ENCODE measurements around the gene LAMA5. TPM values are rescaled to one million over a fixed set of nuclear protein-coding genes. Genes with fewer than 3 reads are reported as not detected.
A peak's percentile ranks its signal among the peaks of the same experiment; 100 is the strongest.

The LAMA5 gene
- total RNA-seq, 1 experiment from 2014 or later: 266 TPM

DNA sequence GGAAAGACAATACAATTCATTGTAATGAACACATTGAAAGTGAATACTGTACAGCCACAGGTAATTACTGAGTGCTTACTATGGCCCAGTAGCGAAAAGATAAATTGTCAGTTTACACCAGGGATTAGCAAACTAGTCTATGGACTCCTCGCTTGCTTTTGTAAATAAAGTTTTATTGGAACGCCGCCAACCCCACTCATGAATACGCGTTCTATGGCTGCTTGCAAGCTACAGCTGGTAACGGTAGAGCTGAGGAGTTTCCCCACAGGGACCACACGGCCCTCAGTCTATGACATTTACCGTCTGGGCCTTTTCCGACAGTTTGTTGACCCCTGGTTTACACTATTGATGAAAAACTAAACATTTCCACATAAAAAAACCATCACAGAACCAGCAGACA, 24.2 kb downstream of the LAMA5 start:
- ChIA-PET POLR2A (interaction anchor here (1.2 to 3.3 kb wide), 3 partner anchors 18 to 26 kb away, joined by 3 to 13 read pairs (median 5); no protein-coding TSS in a partner anchor), CTCF (interaction anchor here (1.0 to 2.8 kb wide), 2 partner anchors 23 to 40 kb away, joined by 4 to 13 read pairs; no protein-coding TSS in a partner anchor)
- Mint-ChIP-seq H3K9me3 (ENCODE audit: unreplicated experiment) (no peaks in the 10 kb centered on the region), H3K27ac (ENCODE audit: low read depth, unreplicated experiment) (no peak overlapping the region), H3K4me1 (ENCODE audit: insufficient read depth, unreplicated experiment) (no peaks in the 10 kb centered on the region), H3K4me3 (ENCODE audit: unreplicated experiment) (no peak overlapping the region), H3K36me3 (ENCODE audit: insufficient read depth, unreplicated experiment) (peaks cover 94% of the 10 kb centered on the region), H3K27me3 (ENCODE audit: insufficient read depth, unreplicated experiment) (no peaks in the 10 kb centered on the region)
- BruUV-seq (replicated peaks): no TSS peak
- TF ChIP-seq, protein P1, sequence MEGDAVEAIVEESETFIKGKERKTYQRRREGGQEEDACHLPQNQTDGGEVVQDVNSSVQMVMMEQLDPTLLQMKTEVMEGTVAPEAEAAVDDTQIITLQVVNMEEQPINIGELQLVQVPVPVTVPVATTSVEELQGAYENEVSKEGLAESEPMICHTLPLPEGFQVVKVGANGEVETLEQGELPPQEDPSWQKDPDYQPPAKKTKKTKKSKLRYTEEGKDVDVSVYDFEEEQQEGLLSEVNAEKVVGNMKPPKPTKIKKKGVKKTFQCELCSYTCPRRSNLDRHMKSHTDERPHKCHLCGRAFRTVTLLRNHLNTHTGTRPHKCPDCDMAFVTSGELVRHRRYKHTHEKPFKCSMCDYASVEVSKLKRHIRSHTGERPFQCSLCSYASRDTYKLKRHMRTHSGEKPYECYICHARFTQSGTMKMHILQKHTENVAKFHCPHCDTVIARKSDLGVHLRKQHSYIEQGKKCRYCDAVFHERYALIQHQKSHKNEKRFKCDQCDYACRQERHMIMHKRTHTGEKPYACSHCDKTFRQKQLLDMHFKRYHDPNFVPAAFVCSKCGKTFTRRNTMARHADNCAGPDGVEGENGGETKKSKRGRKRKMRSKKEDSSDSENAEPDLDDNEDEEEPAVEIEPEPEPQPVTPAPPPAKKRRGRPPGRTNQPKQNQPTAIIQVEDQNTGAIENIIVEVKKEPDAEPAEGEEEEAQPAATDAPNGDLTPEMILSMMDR (IDR thresholded peaks at IDR 0.05; ENCODE audit: unreplicated experiment): no peak
- intact Hi-C loops (cut with micrococcal nuclease): no loop called here
- no peak for DNase-seq (ENCODE audit: unreplicated experiment)

DNA sequence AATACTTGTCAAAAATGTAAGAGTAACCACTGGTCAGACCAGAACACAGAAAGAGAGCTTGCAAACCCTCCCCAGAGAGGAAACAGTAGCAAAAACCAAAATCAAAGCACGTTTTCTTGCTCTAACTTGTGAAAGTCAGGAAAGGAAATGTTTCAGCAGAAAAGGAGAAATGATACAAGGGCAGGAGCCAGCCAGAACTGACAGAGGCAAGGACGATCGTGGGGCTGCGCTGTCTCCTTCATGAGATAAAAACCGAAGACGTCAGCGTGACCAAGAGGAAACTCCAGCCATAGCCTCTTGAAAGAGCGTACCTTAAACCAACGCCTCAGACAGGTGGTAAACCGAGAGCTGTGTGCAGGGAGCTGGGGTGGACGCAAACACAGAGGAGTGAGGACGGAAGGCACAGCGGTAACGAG, 27.5 kb downstream of the LAMA5 start:
- Mint-ChIP-seq H3K27ac (ENCODE audit: low read depth, unreplicated experiment) (no peak overlapping the region), H3K4me1 (ENCODE audit: insufficient read depth, unreplicated experiment) (no peaks in the 10 kb centered on the region), H3K4me3 (ENCODE audit: unreplicated experiment) (no peak overlapping the region), H3K36me3 (ENCODE audit: insufficient read depth, unreplicated experiment) (peaks cover 97% of the 10 kb centered on the region), H3K9me3 (ENCODE audit: unreplicated experiment) (no peaks in the 10 kb centered on the region), H3K27me3 (ENCODE audit: insufficient read depth, unreplicated experiment) (no peaks in the 10 kb centered on the region)
- TF ChIP-seq, protein P1 (IDR thresholded peaks at IDR 0.05; ENCODE audit: unreplicated experiment): no peak
- no peak for DNase-seq (ENCODE audit: unreplicated experiment)
- POLR2A ChIA-PET: interaction anchor here (0.6 to 4.2 kb wide), 15 partner anchors 9 to 48 kb away, joined by 3 to 23 read pairs (median 4); partner anchors contain the start of genes LAMA5 and RPS21
- no TSS peak for BruUV-seq (replicated peaks)
- intact Hi-C loops (cut with micrococcal nuclease): no loop called here
- CTCF ChIA-PET: interaction anchor here (0.6 to 1.1 kb wide), 3 partner anchors 11 to 81 kb away, joined by 3 read pairs; no protein-coding TSS in a partner anchor

DNA sequence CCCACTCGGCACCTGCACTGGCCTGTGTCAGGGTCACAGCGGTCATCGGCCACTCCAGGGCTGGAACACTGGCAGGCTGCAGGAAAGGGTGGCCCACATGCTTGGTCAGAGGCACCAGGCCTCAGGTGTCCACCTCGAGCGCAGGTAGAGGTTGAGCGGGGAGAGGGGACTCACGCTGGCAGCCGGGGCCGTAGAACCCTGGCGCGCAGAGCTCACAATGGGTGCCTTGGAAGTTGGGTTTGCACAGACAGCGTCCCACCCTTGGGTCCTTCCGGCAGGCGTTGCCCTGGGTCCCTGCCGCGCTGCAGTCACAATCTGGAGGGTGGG, 28.9 kb downstream of the LAMA5 start:
- no peak overlapping the region for H3K4me3 Mint-ChIP-seq (ENCODE audit: unreplicated experiment)
- TF ChIP-seq, protein P1 (IDR thresholded peaks at IDR 0.05; ENCODE audit: unreplicated experiment): no peak
- ChIA-PET POLR2A (interaction anchor here (1.3 to 4.2 kb wide), 3 partner anchors 9 to 40 kb away, joined by 4 to 23 read pairs (median 16); no protein-coding TSS in a partner anchor), CTCF (interaction anchor here (0.6 to 1.4 kb wide), 4 partner anchors 12 to 47 kb away, joined by 3 to 4 read pairs (median 3); no protein-coding TSS in a partner anchor)
- no peaks in the 10 kb centered on the region for H3K4me1 Mint-ChIP-seq (ENCODE audit: insufficient read depth, unreplicated experiment)
- H3K27ac Mint-ChIP-seq (ENCODE audit: low read depth, unreplicated experiment): no peak overlapping the region
- no peaks in the 10 kb centered on the region for H3K27me3 Mint-ChIP-seq (ENCODE audit: insufficient read depth, unreplicated experiment)
- DNase-seq (ENCODE audit: unreplicated experiment): no peak
- BruUV-seq (replicated peaks): no TSS peak
- peaks cover 87% of the 10 kb centered on the region for H3K36me3 Mint-ChIP-seq (ENCODE audit: insufficient read depth, unreplicated experiment)
- no peaks in the 10 kb centered on the region for H3K9me3 Mint-ChIP-seq (ENCODE audit: unreplicated experiment)
- intact Hi-C loops (cut with micrococcal nuclease): no loop called here

DNA sequence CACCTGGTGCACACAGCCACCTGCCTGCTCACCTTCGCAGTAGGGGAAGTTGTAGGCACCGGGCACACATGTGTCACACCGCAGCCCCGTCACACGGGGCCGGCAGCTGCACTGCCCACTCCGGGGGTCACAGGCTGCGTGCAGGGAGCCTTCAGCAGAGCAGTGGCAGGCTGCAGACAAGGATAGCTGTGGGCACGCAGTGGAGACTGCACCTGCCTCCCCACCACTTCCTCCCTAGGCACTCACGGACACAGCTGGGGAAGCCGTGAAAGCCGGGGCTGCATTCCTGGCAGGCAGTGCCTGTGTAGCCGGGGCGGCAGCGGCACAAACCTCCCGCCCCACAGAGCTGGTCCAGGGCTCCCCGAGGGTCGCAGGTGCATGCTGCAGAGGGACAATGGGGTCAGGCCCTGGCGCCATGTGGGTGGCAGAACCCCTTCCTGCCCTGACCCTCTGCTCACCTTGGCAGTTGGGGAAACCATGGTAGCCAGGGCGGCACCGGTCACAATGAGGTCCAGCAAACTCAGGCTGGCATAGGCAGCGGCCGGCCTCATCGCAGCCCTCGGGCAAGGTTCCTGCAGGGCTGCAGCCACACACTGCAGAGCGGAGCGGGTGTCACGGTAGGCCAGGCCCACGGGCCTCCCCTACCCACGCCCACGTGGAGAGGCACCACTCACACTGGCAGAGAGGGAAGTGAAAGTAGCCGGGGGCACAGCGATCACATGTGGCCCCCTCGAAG, 29.4 kb downstream of the LAMA5 start:
- H3K27me3 Mint-ChIP-seq (ENCODE audit: insufficient read depth, unreplicated experiment): no peaks in the 10 kb centered on the region
- TF ChIP-seq, protein P1 (IDR thresholded peaks at IDR 0.05; ENCODE audit: unreplicated experiment): no peak
- CTCF ChIA-PET: interaction anchor here (0.6 to 1.4 kb wide), 3 partner anchors 13 to 45 kb away, joined by 3 to 4 read pairs (median 3); no protein-coding TSS in a partner anchor
- POLR2A ChIA-PET: no interaction called here
- no peak for DNase-seq (ENCODE audit: unreplicated experiment)
- H3K4me1 Mint-ChIP-seq (ENCODE audit: insufficient read depth, unreplicated experiment): no peaks in the 10 kb centered on the region
- H3K4me3 Mint-ChIP-seq (ENCODE audit: unreplicated experiment): no peak overlapping the region
- intact Hi-C loops (cut with micrococcal nuclease): no loop called here
- no peaks in the 10 kb centered on the region for H3K9me3 Mint-ChIP-seq (ENCODE audit: unreplicated experiment)
- H3K36me3 Mint-ChIP-seq (ENCODE audit: insufficient read depth, unreplicated experiment): peaks cover 82% of the 10 kb centered on the region
- BruUV-seq (replicated peaks): TSS peak; percentile 27
- H3K27ac Mint-ChIP-seq (ENCODE audit: low read depth, unreplicated experiment): no peak overlapping the region
